ENCODE measurements around the gene ZNF512. TPM values are rescaled to one million over a fixed set of nuclear protein-coding genes. Genes with fewer than 3 reads are reported as not detected.

ZNF512 gene
- polyA plus RNA-seq, 1 of the 3 experiments (the other 2 are of a cell fraction): 22.3 TPM

- CTCF ChIA-PET: interaction anchor here (0.9 to 1.8 kb wide), 3 partner anchors 11 to 110 kb away, joined by 3 to 10 read pairs (median 3); no protein-coding TSS in a partner anchor
- H2AFZ ChIP-seq (ENCODE audit: low read depth): no peak overlapping the region
- H3F3A ChIP-seq (replicated peaks; ENCODE audit: insufficient read depth): no peaks in the 10 kb centered on the region
- no peaks in the 10 kb centered on the region for H3K9me3 ChIP-seq
- POLR2A ChIA-PET: no interaction called here
- 66% methylated on average over 3 of the region's 3 CpGs for WGBS (ENCODE audit: low lambda C conversion rate)
- H3K9ac ChIP-seq: no peak overlapping the region
- H3K4me3 ChIP-seq (ENCODE audit: low read depth in 2 of 2, low read length in 1 of 2): no peak overlapping the region
- no peak overlapping the region for H3K4me2 ChIP-seq
- H3K27me3 ChIP-seq (ENCODE audit: insufficient read depth): no peaks in the 10 kb centered on the region
- H3K9me2 ChIP-seq: no peaks in the 10 kb centered on the region
- DNase-seq: no peak
- H3K36me3 ChIP-seq (replicated peaks in 1 of 2; ENCODE audit: control insufficient read depth in 1 of 2, insufficient read depth in 2 of 2, low read length in 1 of 2): no peaks in the 10 kb centered on the region
- H3K79me2 ChIP-seq (ENCODE audit: insufficient read depth): no peaks in the 10 kb centered on the region
- H4K20me1 ChIP-seq (ENCODE audit: insufficient read depth): no peaks in the 10 kb centered on the region
- TF ChIP-seq GABPA (IDR thresholded peaks at IDR 0.05; ENCODE audit: low read depth) (no peak), POLR2AphosphoS5 (IDR thresholded peaks at IDR 0.05; ENCODE audit: low read depth, low read length) (no peak), TCF12 (IDR thresholded peaks at IDR 0.05) (no peak), FOSL2 (IDR thresholded peaks at IDR 0.05; ENCODE audit: borderline replicate concordance, low read depth) (no peak), RFX5 (IDR thresholded peaks at IDR 0.05; ENCODE audit: low read length) (no peak), REST (IDR thresholded peaks at IDR 0.05; ENCODE audit: low read depth, low read length) (no peak), RCOR1 (IDR thresholded peaks at IDR 0.05; ENCODE audit: low read length) (no peak), ELF1 (IDR thresholded peaks at IDR 0.05) (no peak)
- no peaks in the 10 kb centered on the region for H3K4me1 ChIP-seq (ENCODE audit: control insufficient read depth in 1 of 2, insufficient read depth in 2 of 2, low read depth in 1 of 2, low read length in 1 of 2)
- no peak overlapping the region for H3K27ac ChIP-seq (ENCODE audit: low read depth in 2 of 2, low read length in 1 of 2)
Measured at GRCh38 chr2:27573452-27573851, 9.4 kb upstream of the ZNF512 start.

- Histone ChIP-seq H3K9ac (no peak overlapping the region), H3K27me3 (ENCODE audit: insufficient read depth) (no peaks in the 10 kb centered on the region), H3K9me3 (no peaks in the 10 kb centered on the region), H4K20me1 (ENCODE audit: insufficient read depth) (peaks cover 17% of the 10 kb centered on the region), H3K4me1 (ENCODE audit: control insufficient read depth in 1 of 2, insufficient read depth in 2 of 2, low read depth in 1 of 2, low read length in 1 of 2) (peaks cover 0 to 17% of the 10 kb centered on the region in 2 experiments; a peak in 2 of 4 replicates), H3K4me3 (ENCODE audit: low read depth in 2 of 2, low read length in 1 of 2) (no peak overlapping the region), H3F3A (replicated peaks; ENCODE audit: insufficient read depth) (no peaks in the 10 kb centered on the region), H3K27ac (ENCODE audit: low read depth in 2 of 2, low read length in 1 of 2) (no peak overlapping the region), H3K4me2 (no peak overlapping the region), H3K36me3 (replicated peaks in 1 of 2; ENCODE audit: control insufficient read depth in 1 of 2, insufficient read depth in 2 of 2, low read length in 1 of 2) (no peaks in the 10 kb centered on the region), H2AFZ (ENCODE audit: low read depth) (no peak overlapping the region), H3K79me2 (ENCODE audit: insufficient read depth) (peaks cover 36% of the 10 kb centered on the region), H3K9me2 (no peaks in the 10 kb centered on the region)
- 94% methylated on average over 18 of the region's 19 CpGs for WGBS (ENCODE audit: low lambda C conversion rate)
- ChIA-PET CTCF (interaction anchor here (1.3 kb wide), 1 partner anchor 102 kb away, joined by 5 read pairs; no protein-coding TSS in a partner anchor), POLR2A (no interaction called here)
- DNase-seq: no peak
- TF ChIP-seq EP300 (IDR thresholded peaks at IDR 0.05; ENCODE audit: borderline replicate concordance in 1 of 2, low read depth in 1 of 2, low read length in 1 of 2): no peak
- TF ChIP-seq JUND (IDR thresholded peaks at IDR 0.05): no peak
- TF ChIP-seq, protein P1, sequence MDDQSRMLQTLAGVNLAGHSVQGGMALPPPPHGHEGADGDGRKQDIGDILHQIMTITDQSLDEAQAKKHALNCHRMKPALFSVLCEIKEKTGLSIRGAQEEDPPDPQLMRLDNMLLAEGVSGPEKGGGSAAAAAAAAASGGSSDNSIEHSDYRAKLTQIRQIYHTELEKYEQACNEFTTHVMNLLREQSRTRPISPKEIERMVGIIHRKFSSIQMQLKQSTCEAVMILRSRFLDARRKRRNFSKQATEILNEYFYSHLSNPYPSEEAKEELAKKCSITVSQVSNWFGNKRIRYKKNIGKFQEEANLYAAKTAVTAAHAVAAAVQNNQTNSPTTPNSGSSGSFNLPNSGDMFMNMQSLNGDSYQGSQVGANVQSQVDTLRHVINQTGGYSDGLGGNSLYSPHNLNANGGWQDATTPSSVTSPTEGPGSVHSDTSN (IDR thresholded peaks at IDR 0.05): no peak
- TF ChIP-seq TCF12 (IDR thresholded peaks at IDR 0.05): no peak
- TF ChIP-seq YY1 (IDR thresholded peaks at IDR 0.05; ENCODE audit: low read depth): no peak
- no peak for TF ChIP-seq ELF1 (IDR thresholded peaks at IDR 0.05)
- no peak for TF ChIP-seq NRF1 (IDR thresholded peaks at IDR 0.05; ENCODE audit: low read depth, low read length)
- TF ChIP-seq REST (IDR thresholded peaks at IDR 0.05; ENCODE audit: low read depth, low read length): no peak
- TF ChIP-seq, protein P2, sequence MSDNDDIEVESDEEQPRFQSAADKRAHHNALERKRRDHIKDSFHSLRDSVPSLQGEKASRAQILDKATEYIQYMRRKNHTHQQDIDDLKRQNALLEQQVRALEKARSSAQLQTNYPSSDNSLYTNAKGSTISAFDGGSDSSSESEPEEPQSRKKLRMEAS (IDR thresholded peaks at IDR 0.05; ENCODE audit: low read depth): no peak
- TF ChIP-seq, protein P3, sequence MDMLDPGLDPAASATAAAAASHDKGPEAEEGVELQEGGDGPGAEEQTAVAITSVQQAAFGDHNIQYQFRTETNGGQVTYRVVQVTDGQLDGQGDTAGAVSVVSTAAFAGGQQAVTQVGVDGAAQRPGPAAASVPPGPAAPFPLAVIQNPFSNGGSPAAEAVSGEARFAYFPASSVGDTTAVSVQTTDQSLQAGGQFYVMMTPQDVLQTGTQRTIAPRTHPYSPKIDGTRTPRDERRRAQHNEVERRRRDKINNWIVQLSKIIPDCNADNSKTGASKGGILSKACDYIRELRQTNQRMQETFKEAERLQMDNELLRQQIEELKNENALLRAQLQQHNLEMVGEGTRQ (IDR thresholded peaks at IDR 0.05; ENCODE audit: borderline replicate concordance, low read depth, low read length): no peak
- TF ChIP-seq RXRA (IDR thresholded peaks at IDR 0.05; ENCODE audit: borderline replicate concordance, low read depth): no peak
Measured at GRCh38 chr2:27581417-27582128, 1.3 kb upstream of the ZNF512 start.
